ENCODE data around the gene TMEM151B. TPM values are rescaled to one million over a fixed set of nuclear protein-coding genes. Genes with fewer than 3 reads are reported as not detected.
"Not testable (repeated sequence)": the region's sequence is repeated elsewhere in the genome, so short reads cannot be mapped to it uniquely, and the experiment has no call there.

TMEM151B gene
- total RNA-seq, 4 donors from 2014 or later, result 0.09 to 0.21 TPM; not detected in 2

- no peak overlapping the region for H3K4me3 ChIP-seq
- H3K4me1 ChIP-seq, result no peaks in the 10 kb centered on the region
- H3K27ac ChIP-seq, result no peak overlapping the region
- intact Hi-C loops (cut with DNase I; ENCODE audit: low total_unique reads), result no loop called here
- H3K36me3 ChIP-seq, result no peaks in the 10 kb centered on the region
- H3K9me3 ChIP-seq, result no peaks in the 10 kb centered on the region
- H3K27me3 ChIP-seq, result no peaks in the 10 kb centered on the region
- no peak for TF ChIP-seq CTCF (IDR thresholded peaks at IDR 0.05)
- TF ChIP-seq POLR2A (IDR thresholded peaks at IDR 0.05), result no peak
- no peak for DNase-seq
Measured at GRCh38 chr6:44327760-44328159, 57.5 kb downstream of the TMEM151B start.

GRCh38 chr6:44328203-44328602 is 58.0 kb downstream of the TMEM151B start:
- H3K27me3 ChIP-seq; H3K9me3 ChIP-seq; H3K4me1 ChIP-seq; H3K4me3 ChIP-seq; intact Hi-C loops (cut with DNase I; ENCODE audit: low total_unique reads); DNase-seq; H3K27ac ChIP-seq; H3K36me3 ChIP-seq: not testable (repeated sequence)

- Histone ChIP-seq H3K4me3 (no peak overlapping the region), H3K36me3 (no peaks in the 10 kb centered on the region), H3K27ac (no peak overlapping the region), H3K4me1 (no peaks in the 10 kb centered on the region), H3K9me3 (no peaks in the 10 kb centered on the region), H3K27me3 (no peaks in the 10 kb centered on the region)
- intact Hi-C loops (cut with DNase I; ENCODE audit: low total_unique reads), result no loop called here
- TF ChIP-seq CTCF (IDR thresholded peaks at IDR 0.05) (no peak), POLR2A (IDR thresholded peaks at IDR 0.05) (no peak)
- DNase-seq, result no peak
Measured at GRCh38 chr6:44329858-44330257, 59.6 kb downstream of the TMEM151B start.

GRCh38 chr6:44332585-44332984 is 62.3 kb downstream of the TMEM151B start:
- DNase-seq, result no peak
- H3K9me3 ChIP-seq, result no peaks in the 10 kb centered on the region
- H3K36me3 ChIP-seq, result no peaks in the 10 kb centered on the region
- H3K27ac ChIP-seq, result no peak overlapping the region
- intact Hi-C loops (cut with DNase I; ENCODE audit: low total_unique reads), result no loop called here
- H3K27me3 ChIP-seq, result no peaks in the 10 kb centered on the region
- no peaks in the 10 kb centered on the region for H3K4me1 ChIP-seq
- no peak for TF ChIP-seq CTCF (IDR thresholded peaks at IDR 0.05)
- H3K4me3 ChIP-seq, result no peak overlapping the region

- H3K27me3 ChIP-seq, result no peaks in the 10 kb centered on the region
- no peak for TF ChIP-seq CTCF (IDR thresholded peaks at IDR 0.05)
- TF ChIP-seq POLR2A (IDR thresholded peaks at IDR 0.05), result no peak
- H3K27ac ChIP-seq, result no peak overlapping the region
- no peaks in the 10 kb centered on the region for H3K36me3 ChIP-seq
- H3K4me1 ChIP-seq, result no peaks in the 10 kb centered on the region
- intact Hi-C loops (cut with DNase I; ENCODE audit: low total_unique reads), result no loop called here
- H3K9me3 ChIP-seq, result no peaks in the 10 kb centered on the region
- no peak overlapping the region for H3K4me3 ChIP-seq
- no peak for DNase-seq
Measured at GRCh38 chr6:44333273-44333919, 63.1 kb downstream of the TMEM151B start.

GRCh38 chr6:44333942-44334341 is 63.7 kb downstream of the TMEM151B start:
- H3K27ac ChIP-seq, result no peak overlapping the region
- H3K4me3 ChIP-seq, result no peak overlapping the region
- no peaks in the 10 kb centered on the region for H3K36me3 ChIP-seq
- intact Hi-C loops (cut with DNase I; ENCODE audit: low total_unique reads), result no loop called here
- TF ChIP-seq CTCF (IDR thresholded peaks at IDR 0.05), result no peak
- TF ChIP-seq POLR2A (IDR thresholded peaks at IDR 0.05), result no peak
- no peaks in the 10 kb centered on the region for H3K4me1 ChIP-seq
- DNase-seq, result no peak
- H3K9me3 ChIP-seq, result no peaks in the 10 kb centered on the region
- no peaks in the 10 kb centered on the region for H3K27me3 ChIP-seq
